GM23248 (cell line): ENCODE data around the gene CHEK1.

Experiments used
- EZH2 ChIP-seq: fragments of 200-600 bp; sonication (generic); IDR thresholded peaks from 2 replicates; pipeline ENCODE4 v1.6.1; 2018; ENCODE audit warnings: antibody characterized with exemption, mild to moderate bottlenecking; ENCODE audit not compliant: insufficient read depth, poor library complexity, severe bottlenecking
- EZH2phosphoT487 ChIP-seq: fragments of 200-600 bp; sonication (generic); IDR thresholded peaks from 2 replicates; pipeline ENCODE4 v1.6.1; 2018; ENCODE audit warnings: antibody characterized with exemption, moderate library complexity, mild to moderate bottlenecking, low read depth; ENCODE audit not compliant: insufficient read depth

GRCh38 chr11:125688066-125688465 lies 63.1 kb downstream of the CHEK1 start:
- no peak for TF ChIP-seq EZH2phosphoT487
- no peak for TF ChIP-seq EZH2
